ENCODE results near the gene EXT2.

The EXT2 gene

DNA sequence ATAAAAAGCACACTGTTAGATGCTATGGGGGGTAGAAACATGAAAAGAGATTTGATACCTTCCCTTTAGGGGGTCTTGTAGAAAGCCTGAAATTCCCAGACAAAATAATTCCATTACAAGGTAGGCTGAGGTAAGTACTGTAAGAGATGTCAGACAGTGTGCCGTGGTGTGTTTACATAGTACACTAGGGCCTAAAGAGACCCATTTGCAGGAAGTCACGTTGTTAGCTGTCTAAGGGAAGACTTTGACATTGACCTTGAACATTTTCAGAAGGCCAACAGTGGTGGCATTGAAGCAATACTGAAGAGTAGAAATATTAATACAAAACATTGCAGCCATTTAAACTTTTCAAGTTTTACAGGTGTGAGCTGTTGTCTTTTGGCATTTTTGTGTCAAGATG, 30.8 kb downstream of the EXT2 start:
- Histone ChIP-seq H3K27me3 (ENCODE audit: insufficient read depth, poor library complexity, severe bottlenecking) (no peaks in the 10 kb centered on the region), H3K27ac (replicated peaks) (no peak overlapping the region), H3K4me3 (replicated peaks; ENCODE audit: insufficient read depth, low read length) (no peak overlapping the region)
- TF ChIP-seq GABPA (IDR thresholded peaks at IDR 0.05; ENCODE audit: low read depth): no peak
- TF ChIP-seq POLR2AphosphoS5 (IDR thresholded peaks at IDR 0.05; ENCODE audit: low read depth): no peak
- TF ChIP-seq, protein P1, sequence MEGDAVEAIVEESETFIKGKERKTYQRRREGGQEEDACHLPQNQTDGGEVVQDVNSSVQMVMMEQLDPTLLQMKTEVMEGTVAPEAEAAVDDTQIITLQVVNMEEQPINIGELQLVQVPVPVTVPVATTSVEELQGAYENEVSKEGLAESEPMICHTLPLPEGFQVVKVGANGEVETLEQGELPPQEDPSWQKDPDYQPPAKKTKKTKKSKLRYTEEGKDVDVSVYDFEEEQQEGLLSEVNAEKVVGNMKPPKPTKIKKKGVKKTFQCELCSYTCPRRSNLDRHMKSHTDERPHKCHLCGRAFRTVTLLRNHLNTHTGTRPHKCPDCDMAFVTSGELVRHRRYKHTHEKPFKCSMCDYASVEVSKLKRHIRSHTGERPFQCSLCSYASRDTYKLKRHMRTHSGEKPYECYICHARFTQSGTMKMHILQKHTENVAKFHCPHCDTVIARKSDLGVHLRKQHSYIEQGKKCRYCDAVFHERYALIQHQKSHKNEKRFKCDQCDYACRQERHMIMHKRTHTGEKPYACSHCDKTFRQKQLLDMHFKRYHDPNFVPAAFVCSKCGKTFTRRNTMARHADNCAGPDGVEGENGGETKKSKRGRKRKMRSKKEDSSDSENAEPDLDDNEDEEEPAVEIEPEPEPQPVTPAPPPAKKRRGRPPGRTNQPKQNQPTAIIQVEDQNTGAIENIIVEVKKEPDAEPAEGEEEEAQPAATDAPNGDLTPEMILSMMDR (IDR thresholded peaks at IDR 0.05; ENCODE audit: insufficient read depth, low read length): no peak
- no peak for DNase-seq (ENCODE audit: low read depth in 1 of 2, low spot score in 1 of 2)

DNA sequence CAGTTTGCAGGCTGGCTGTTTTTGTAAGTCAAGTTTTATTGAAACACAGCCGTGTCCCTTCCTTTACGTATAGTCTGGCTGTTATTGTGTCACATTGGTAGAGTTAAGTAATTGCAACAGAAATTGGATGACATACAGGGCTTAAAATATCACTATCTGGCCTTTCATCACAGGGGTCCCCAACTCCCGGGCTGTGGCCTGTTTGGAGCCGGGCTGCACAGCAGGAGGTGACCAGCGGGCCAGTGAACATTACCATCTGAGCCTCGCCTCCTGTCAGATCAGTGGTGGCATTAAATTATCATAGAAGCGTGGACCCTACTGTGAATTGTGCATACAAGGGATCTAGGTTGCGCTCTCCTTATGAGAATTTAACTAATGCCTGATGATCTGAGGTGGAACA, 31.7 kb downstream of the EXT2 start:
- no peak for DNase-seq (ENCODE audit: low read depth in 1 of 2, low spot score in 1 of 2)
- H3K4me3 ChIP-seq (replicated peaks; ENCODE audit: insufficient read depth, low read length): no peak overlapping the region
- H3K27me3 ChIP-seq (ENCODE audit: insufficient read depth, poor library complexity, severe bottlenecking): no peaks in the 10 kb centered on the region
- TF ChIP-seq SPI1 (IDR thresholded peaks at IDR 0.05; ENCODE audit: borderline replicate concordance, low read depth): no peak
- TF ChIP-seq, protein P2, sequence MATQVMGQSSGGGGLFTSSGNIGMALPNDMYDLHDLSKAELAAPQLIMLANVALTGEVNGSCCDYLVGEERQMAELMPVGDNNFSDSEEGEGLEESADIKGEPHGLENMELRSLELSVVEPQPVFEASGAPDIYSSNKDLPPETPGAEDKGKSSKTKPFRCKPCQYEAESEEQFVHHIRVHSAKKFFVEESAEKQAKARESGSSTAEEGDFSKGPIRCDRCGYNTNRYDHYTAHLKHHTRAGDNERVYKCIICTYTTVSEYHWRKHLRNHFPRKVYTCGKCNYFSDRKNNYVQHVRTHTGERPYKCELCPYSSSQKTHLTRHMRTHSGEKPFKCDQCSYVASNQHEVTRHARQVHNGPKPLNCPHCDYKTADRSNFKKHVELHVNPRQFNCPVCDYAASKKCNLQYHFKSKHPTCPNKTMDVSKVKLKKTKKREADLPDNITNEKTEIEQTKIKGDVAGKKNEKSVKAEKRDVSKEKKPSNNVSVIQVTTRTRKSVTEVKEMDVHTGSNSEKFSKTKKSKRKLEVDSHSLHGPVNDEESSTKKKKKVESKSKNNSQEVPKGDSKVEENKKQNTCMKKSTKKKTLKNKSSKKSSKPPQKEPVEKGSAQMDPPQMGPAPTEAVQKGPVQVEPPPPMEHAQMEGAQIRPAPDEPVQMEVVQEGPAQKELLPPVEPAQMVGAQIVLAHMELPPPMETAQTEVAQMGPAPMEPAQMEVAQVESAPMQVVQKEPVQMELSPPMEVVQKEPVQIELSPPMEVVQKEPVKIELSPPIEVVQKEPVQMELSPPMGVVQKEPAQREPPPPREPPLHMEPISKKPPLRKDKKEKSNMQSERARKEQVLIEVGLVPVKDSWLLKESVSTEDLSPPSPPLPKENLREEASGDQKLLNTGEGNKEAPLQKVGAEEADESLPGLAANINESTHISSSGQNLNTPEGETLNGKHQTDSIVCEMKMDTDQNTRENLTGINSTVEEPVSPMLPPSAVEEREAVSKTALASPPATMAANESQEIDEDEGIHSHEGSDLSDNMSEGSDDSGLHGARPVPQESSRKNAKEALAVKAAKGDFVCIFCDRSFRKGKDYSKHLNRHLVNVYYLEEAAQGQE (IDR thresholded peaks at IDR 0.05; ENCODE audit: insufficient replicate concordance, low read depth): no peak
- no peak for TF ChIP-seq GABPA (IDR thresholded peaks at IDR 0.05; ENCODE audit: low read depth)
- no peak for TF ChIP-seq POLR2AphosphoS5 (IDR thresholded peaks at IDR 0.05; ENCODE audit: low read depth)
- TF ChIP-seq, protein P1 (IDR thresholded peaks at IDR 0.05; ENCODE audit: insufficient read depth, low read length): no peak
- no peak overlapping the region for H3K27ac ChIP-seq (replicated peaks)

DNA sequence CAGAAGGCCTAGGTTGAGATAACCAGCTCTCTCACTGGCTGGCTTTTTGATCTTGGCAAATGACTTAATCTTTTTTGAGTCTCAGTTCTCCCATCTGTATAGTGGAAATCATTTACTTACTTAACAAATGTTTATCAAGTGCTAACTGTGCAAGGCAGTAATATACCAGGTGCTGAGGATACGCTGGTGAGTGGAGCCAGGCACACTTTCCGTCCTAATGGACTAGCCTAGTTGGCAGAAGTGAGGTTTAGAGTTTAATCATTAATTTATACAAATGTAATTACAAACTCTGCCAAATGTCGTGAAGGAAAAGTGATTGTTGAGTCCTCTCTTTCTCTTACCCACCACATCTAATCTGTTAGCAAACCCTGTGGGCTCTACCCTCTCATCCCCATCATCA, 33.3 kb downstream of the EXT2 start:
- H3K27me3 ChIP-seq (ENCODE audit: insufficient read depth, poor library complexity, severe bottlenecking): no peaks in the 10 kb centered on the region
- no peak overlapping the region for H3K4me3 ChIP-seq (replicated peaks; ENCODE audit: insufficient read depth, low read length)
- TF ChIP-seq, protein P2 (IDR thresholded peaks at IDR 0.05; ENCODE audit: insufficient replicate concordance, low read depth): no peak
- TF ChIP-seq SPI1 (IDR thresholded peaks at IDR 0.05; ENCODE audit: borderline replicate concordance, low read depth) (no peak), POLR2AphosphoS5 (IDR thresholded peaks at IDR 0.05; ENCODE audit: low read depth) (no peak), GABPA (IDR thresholded peaks at IDR 0.05; ENCODE audit: low read depth) (no peak)
- TF ChIP-seq, protein P1 (IDR thresholded peaks at IDR 0.05; ENCODE audit: insufficient read depth, low read length): no peak
- H3K27ac ChIP-seq (replicated peaks): no peak overlapping the region
- no peak for DNase-seq (ENCODE audit: low read depth in 1 of 2, low spot score in 1 of 2)

DNA sequence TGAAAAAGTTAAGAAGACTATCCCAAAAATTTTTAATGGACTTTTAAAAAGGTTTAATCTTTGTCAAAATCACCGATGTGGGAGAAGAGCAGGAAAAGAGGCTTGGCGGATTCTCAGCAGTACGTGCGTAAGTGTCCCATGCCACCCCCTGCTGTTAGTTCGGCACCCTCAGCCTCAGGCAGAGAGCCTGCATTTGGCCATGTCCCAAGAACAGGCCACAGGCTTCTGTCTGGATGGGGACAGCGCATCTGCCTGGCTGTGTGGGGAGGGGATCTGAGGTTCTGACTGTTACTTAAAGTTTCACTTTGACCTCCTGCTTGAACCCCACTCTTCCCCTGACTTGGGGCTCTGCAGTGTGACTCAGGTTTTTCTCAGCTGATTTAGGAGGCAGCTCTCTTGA, 35.3 kb downstream of the EXT2 start:
- Histone ChIP-seq H3K27ac (replicated peaks) (no peak overlapping the region), H3K27me3 (ENCODE audit: insufficient read depth, poor library complexity, severe bottlenecking) (no peaks in the 10 kb centered on the region), H3K4me3 (replicated peaks; ENCODE audit: insufficient read depth, low read length) (no peak overlapping the region)
- no peak for TF ChIP-seq GABPA (IDR thresholded peaks at IDR 0.05; ENCODE audit: low read depth)
- TF ChIP-seq, protein P1 (IDR thresholded peaks at IDR 0.05; ENCODE audit: insufficient read depth, low read length): no peak
- TF ChIP-seq POLR2AphosphoS5 (IDR thresholded peaks at IDR 0.05; ENCODE audit: low read depth): no peak
- TF ChIP-seq, protein P2 (IDR thresholded peaks at IDR 0.05; ENCODE audit: insufficient replicate concordance, low read depth): no peak
- no peak for TF ChIP-seq SPI1 (IDR thresholded peaks at IDR 0.05; ENCODE audit: borderline replicate concordance, low read depth)
- DNase-seq (ENCODE audit: low read depth in 1 of 2, low spot score in 1 of 2): no peak

All from HL-60 (cell line).